Sciatic nerve (tissue), 2 donors: ENCODE measurements around the gene GTPBP10. TPM values are rescaled to one million over a fixed set of nuclear protein-coding genes. Genes with fewer than 3 reads are reported as not detected.

Experiments used
- ATAC-seq: fragments of 200-7000 bp; cut with Tn5 transposase; one replicate; pipeline ENCODE4 v1.9.1; 2020; ENCODE audit warnings: mild to moderate bottlenecking, moderate library complexity
- DNase-seq: peaks from one replicate; pipeline ENCODE4 v3.0.0-alpha.2; 2020; ENCODE audit warnings: low spot score
- intact Hi-C: fragments of 100-400 bp; cut with DNase I; formaldehyde crosslinking; loops from one replicate; pipeline ENCODE4 v1.14.2; 2022
- total RNA-seq: library from RNA; stranded (reverse); fragmentation: NEBNext Ultra II Directional; extraction: Animal tissue kit (Norgen Biotek cat#: 25700); gene quantifications from one replicate; pipeline ENCODE4 v1.2.1, GENCODE V29; 2021
- donor health status: DM: no; HTN: no; CAD: no.
- donor health status: DM: no; HTN: no; CAD: no.

GTPBP10 gene
- total RNA-seq, 1 donor from 2014 or later = 35.4 TPM

DNA sequence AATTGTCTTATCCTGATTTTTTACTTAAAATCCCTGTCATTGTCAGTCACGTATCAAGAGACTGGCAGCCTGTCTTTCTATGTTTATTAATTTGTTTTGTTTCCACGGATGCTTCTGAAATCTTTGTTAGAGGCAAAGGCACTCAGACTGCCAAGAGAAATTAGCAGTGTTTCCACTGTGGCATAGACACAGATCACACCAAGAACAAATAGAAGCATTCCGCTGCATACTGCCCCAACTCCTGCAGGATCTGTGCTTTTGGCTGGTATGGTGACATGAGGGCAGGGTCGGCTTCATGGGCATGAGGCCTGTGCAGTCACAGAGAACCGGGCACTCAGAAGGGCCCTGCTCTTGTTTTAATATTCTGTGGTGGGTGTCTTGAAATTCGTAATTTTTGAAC is 75.1 kb downstream of the GTPBP10 start:
- ATAC-seq = no peak
- intact Hi-C loops = loop anchor here (10.0 kb wide), 1 partner anchor 107 kb away; no protein-coding TSS in a partner anchor
- no peak for DNase-seq

GRCh38 chr7:90424720-90425119 is 78.2 kb downstream of the GTPBP10 start:
- intact Hi-C loops = loop anchor here (10.0 kb wide), 1 partner anchor 110 kb away; no protein-coding TSS in a partner anchor
- DNase-seq (no peak), ATAC-seq (no peak)

GRCh38 chr7:90425376-90425775 is 78.9 kb downstream of the GTPBP10 start:
- ATAC-seq = no peak

GRCh38 chr7:90430614-90431460 is 84.3 kb downstream of the GTPBP10 start:
- intact Hi-C loops = no loop called here
- no peak for DNase-seq
- no peak for ATAC-seq

More at GRCh38 chr7:90425376-90425775, 78.9 kb downstream of the GTPBP10 start:
- DNase-seq = no peak
- intact Hi-C loops = loop anchor here (10.0 kb wide), 1 partner anchor 111 kb away; no protein-coding TSS in a partner anchor

- no peak for DNase-seq
- no peak for ATAC-seq
- intact Hi-C loops = no loop called here
These were observed 86.2 kb downstream of the GTPBP10 start for GRCh38 chr7:90432752-90433151.

DNA sequence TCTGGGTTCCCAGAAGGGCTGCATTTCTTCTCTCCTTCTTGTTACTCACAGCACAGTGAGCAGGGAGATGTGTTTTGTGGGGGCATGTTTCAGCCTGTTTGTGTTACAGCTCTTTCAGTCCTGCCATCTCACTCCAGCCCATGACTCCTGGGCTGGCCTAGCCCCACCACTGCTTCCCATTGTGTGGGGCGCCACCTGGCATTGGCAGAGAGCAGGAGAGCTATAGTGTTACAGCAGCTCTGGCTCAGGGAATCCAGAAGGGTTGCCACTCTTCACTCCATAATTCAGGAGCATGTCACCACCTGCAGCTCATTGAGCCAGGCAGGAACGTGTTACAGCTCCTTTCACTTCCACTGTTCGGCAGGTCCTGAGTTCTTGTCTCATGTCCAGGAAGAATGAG is 86.7 kb downstream of the GTPBP10 start:
- DNase-seq (no peak), ATAC-seq (no peak)
- intact Hi-C loops = no loop called here

Other genes with a start within 250 kb of the GTPBP10 start
- 17.1 TPM for gene STEAP1, start 192.2 kb upstream of the GTPBP10 start, total RNA-seq
- 65.2 TPM for gene STEAP2, start 135.0 kb upstream of the GTPBP10 start, total RNA-seq
- gene CFAP69, start 101.5 kb upstream of the GTPBP10 start, total RNA-seq = 36.1 TPM
- not detected for gene FAM237B, start 25.4 kb upstream of the GTPBP10 start, total RNA-seq
- 29.1 TPM for gene CLDN12, start 56.7 kb downstream of the GTPBP10 start, total RNA-seq
- gene PTTG1IP2, start 122.9 kb downstream of the GTPBP10 start, total RNA-seq = not detected
- gene CDK14, start 249.6 kb downstream of the GTPBP10 start, total RNA-seq = 79.4 TPM